ENCODE measurements around the gene DOCK1.

Gene DOCK1

DNA sequence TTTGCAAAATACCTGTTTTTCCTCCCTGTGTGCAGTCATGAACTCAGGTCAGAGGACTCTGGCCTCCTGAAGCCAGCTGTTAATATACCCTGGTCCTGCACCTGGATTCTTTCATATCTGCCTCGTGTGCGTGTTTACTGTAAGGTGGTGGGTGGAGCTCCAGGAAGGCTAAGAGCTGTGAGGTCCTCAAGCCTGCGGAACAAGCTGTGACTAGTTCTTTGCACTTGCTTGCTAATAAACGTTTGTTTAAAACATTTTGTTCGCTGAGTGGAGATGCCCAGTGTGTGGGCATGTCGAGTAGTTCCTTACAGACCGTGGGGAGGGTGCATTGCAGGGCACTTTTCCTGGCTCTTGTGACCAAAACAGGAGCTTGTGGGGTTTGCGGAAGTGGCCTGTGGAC lies 139.0 kb downstream of the DOCK1 start:
- DNase-seq (ENCODE audit: low spot score) = no peak
- TF ChIP-seq, protein P1, sequence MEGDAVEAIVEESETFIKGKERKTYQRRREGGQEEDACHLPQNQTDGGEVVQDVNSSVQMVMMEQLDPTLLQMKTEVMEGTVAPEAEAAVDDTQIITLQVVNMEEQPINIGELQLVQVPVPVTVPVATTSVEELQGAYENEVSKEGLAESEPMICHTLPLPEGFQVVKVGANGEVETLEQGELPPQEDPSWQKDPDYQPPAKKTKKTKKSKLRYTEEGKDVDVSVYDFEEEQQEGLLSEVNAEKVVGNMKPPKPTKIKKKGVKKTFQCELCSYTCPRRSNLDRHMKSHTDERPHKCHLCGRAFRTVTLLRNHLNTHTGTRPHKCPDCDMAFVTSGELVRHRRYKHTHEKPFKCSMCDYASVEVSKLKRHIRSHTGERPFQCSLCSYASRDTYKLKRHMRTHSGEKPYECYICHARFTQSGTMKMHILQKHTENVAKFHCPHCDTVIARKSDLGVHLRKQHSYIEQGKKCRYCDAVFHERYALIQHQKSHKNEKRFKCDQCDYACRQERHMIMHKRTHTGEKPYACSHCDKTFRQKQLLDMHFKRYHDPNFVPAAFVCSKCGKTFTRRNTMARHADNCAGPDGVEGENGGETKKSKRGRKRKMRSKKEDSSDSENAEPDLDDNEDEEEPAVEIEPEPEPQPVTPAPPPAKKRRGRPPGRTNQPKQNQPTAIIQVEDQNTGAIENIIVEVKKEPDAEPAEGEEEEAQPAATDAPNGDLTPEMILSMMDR (IDR thresholded peaks at IDR 0.05; ENCODE audit: extremely low read depth, insufficient read depth, missing control alignments) = no peak

DNA sequence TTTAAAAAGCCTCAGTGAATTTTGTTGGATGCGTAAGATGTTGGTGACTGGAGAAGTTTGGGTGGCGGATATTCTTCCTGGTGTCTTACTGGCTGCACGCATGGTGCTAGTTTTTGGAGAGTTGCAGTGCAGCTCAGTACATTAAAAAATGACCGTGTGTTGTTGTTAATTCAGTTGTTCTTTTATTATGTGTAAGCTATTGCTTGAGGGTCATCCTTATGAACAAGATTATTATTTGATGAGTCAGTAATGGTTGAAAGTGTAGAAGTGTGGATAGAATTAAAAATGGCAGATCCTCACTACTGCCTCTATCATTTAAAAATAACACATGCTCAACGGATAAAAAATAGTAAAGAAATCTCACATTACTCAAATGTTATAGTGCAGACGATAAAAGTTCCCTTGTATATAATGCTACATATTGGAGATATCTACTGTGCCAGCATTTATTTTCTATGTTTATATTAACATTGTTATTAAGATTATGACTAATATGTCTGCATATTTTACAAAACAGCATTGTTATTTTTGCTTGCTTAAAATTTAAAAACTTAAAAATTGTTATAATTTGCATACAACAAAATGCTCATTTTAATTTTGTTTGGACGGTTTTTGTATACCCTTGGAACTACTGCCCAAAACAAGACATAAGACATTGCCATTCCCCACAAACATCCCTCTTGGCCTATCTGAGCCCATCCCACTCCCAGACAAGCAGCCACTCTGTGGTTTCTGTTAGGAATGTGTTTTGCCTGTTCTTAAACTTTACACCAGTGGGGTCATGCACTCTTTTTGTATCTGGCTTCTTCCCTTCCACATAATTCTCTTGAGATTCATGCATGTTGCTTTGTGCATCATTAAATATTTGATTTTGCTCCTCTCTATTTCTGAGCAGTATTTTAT lies 142.0 kb downstream of the DOCK1 start:
- DNase-seq (ENCODE audit: low spot score) = no peak
- TF ChIP-seq, protein P1 (IDR thresholded peaks at IDR 0.05; ENCODE audit: extremely low read depth, insufficient read depth, missing control alignments) = no peak
- in situ Hi-C loops (cut with MboI; ENCODE audit: low pct_unique_long_range_greater_than_20kb, low sequenced_read_pairs, unreplicated experiment) = no loop called here

More for the DNA sequence above, 139.0 kb downstream of the DOCK1 start:
- in situ Hi-C loops (cut with MboI; ENCODE audit: low pct_unique_long_range_greater_than_20kb, low sequenced_read_pairs, unreplicated experiment) = no loop called here

DNA sequence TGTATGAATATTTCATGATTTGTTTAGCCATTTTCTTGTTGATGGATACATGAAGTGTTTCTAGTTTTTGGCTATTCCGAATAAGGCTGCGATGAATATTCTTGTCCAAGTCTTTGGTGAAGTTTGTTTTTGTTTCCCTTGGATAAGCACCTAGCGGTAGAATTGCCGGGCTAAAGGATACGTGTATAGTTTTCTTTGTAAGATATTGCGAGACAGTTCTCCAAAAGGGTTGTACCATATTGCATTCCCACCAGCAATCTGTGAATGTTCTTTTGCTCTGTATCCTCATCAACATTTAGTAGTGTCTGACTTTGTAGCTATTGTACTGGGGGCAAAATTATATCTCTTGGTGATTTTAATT lies 142.6 kb downstream of the DOCK1 start:
- TF ChIP-seq, protein P1 (IDR thresholded peaks at IDR 0.05; ENCODE audit: extremely low read depth, insufficient read depth, missing control alignments) = no peak
- no peak for DNase-seq (ENCODE audit: low spot score)
- in situ Hi-C loops (cut with MboI; ENCODE audit: low pct_unique_long_range_greater_than_20kb, low sequenced_read_pairs, unreplicated experiment) = no loop called here

DNA sequence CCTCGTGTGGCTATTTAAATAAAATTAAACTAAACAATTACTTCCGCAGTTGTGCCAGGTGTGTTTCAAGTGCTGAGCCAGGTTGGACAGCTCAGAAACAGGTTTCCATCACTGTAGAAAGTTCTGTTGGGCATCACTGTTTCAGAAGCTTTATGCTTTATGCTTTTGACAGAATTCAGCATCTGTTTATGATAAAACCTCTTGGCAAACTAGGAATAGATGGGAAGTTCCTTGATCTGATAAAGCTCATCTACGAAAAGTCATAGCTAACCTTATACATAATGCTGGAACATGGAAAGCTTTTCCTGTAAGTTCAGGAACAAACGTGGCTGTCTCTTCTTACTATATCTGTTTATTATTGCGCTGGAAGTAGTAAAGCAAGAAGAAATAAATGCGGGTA lies 143.4 kb downstream of the DOCK1 start:
- in situ Hi-C loops (cut with MboI; ENCODE audit: low pct_unique_long_range_greater_than_20kb, low sequenced_read_pairs, unreplicated experiment) = no loop called here
- DNase-seq (ENCODE audit: low spot score) = no peak
- TF ChIP-seq, protein P1 (IDR thresholded peaks at IDR 0.05; ENCODE audit: extremely low read depth, insufficient read depth, missing control alignments) = no peak

DNA sequence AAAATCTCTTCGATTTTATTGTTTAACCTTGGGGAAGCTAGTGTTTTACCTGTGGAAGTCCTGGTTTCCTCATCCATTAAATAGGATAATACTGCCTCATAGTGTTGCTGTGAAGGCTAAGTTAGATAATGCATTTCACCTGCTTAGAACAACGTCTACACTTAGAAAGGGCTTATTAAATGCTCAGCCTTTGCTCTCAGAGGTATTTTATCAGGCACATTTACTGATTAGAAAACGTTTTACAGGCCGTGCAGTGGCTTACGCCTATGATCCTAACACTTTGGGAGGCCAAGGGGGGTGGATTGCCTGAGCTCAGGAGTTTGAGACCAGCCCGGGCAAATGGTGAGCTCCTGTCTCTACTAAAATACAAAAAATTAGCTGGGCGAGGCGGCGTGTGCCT lies 146.8 kb downstream of the DOCK1 start:
- TF ChIP-seq, protein P1 (IDR thresholded peaks at IDR 0.05; ENCODE audit: extremely low read depth, insufficient read depth, missing control alignments) = no peak
- in situ Hi-C loops (cut with MboI; ENCODE audit: low pct_unique_long_range_greater_than_20kb, low sequenced_read_pairs, unreplicated experiment) = no loop called here
- DNase-seq (ENCODE audit: low spot score) = no peak

DNA sequence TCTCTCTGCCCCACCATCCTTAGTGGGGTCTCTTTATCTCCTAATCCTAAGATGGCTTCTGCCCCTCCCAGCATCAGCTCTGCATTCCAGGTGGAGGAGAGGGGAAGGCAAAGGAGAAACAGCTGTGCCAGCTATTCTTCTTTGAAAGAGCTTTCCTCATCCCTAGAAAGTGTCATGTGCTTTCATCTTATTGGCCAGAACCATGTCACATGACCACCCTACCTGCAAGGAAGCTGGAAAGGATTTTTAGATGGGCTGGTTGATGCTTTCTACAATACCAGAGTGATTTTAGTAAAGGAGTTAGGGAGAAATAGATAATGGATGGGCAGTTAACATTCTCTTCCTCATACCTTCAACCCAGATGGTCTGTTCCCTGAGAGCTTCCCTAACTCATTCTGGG lies 150.0 kb downstream of the DOCK1 start:
- no peak for DNase-seq (ENCODE audit: low spot score)
- TF ChIP-seq, protein P1 (IDR thresholded peaks at IDR 0.05; ENCODE audit: extremely low read depth, insufficient read depth, missing control alignments) = no peak
- in situ Hi-C loops (cut with MboI; ENCODE audit: low pct_unique_long_range_greater_than_20kb, low sequenced_read_pairs, unreplicated experiment) = no loop called here
